Aorta (tissue), 5 donors: ENCODE results near the gene CHST14. TPM values are rescaled to one million over a fixed set of nuclear protein-coding genes. Genes with fewer than 3 reads are reported as not detected.

Source experiments
- ATAC-seq: fragments of 200-7000 bp; cut with Tn5 transposase; one replicate; pipeline ENCODE4 v1.9.1; 2022; ENCODE audit warnings: moderate library complexity; ENCODE audit not compliant: low FRiP score
- DNase-seq, 2 donors: peaks; one replicate each; pipeline ENCODE4 v3.0.0-alpha.2; 2020
- H3K27ac ChIP-seq, 2 donors: one replicate each; pipeline ENCODE4 v1.5.1; 2013; ENCODE audit warnings: low read length in 2 of 2, mild to moderate bottlenecking in 2 of 2, moderate library complexity in 2 of 2, control low read depth in 1 of 2, inconsistent platforms in 1 of 2, low read depth in 1 of 2
- H3K27me3 ChIP-seq, 2 donors: one replicate each; pipeline ENCODE4 v1.6.1; 2013; ENCODE audit warnings: control low read depth in 1 of 2, low read length in 1 of 2, mild to moderate bottlenecking in 1 of 2, moderate library complexity in 1 of 2; ENCODE audit not compliant: insufficient read depth in 2 of 2, control insufficient read depth in 1 of 2
- H3K36me3 ChIP-seq, 2 donors: one replicate each; pipeline ENCODE4 v1.6.1; 2013; ENCODE audit warnings: control low read depth in 1 of 2, low read length in 1 of 2, mild to moderate bottlenecking in 1 of 2; ENCODE audit not compliant: insufficient read depth in 2 of 2, control insufficient read depth in 1 of 2
- H3K4me1 ChIP-seq, 2 donors: one replicate each; pipeline ENCODE4 v1.6.1; 2013; ENCODE audit warnings: low read length in 2 of 2, control low read depth in 1 of 2, mild to moderate bottlenecking in 1 of 2, moderate library complexity in 1 of 2; ENCODE audit not compliant: insufficient read depth in 2 of 2, control insufficient read depth in 1 of 2
- H3K4me3 ChIP-seq, 2 donors: one replicate each; pipeline ENCODE4 v1.5.1; 2013; ENCODE audit warnings: low read length in 2 of 2, control low read depth in 1 of 2, mild to moderate bottlenecking in 1 of 2
- H3K9me3 ChIP-seq: one replicate; pipeline ENCODE4 v1.6.1; 2013; ENCODE audit warnings: mild to moderate bottlenecking, low read length; ENCODE audit not compliant: control insufficient read depth
- WGBS, 2 donors: extraction: QIAGEN DNeasy Blood & Tissue Kit; methylation state at CpG; one replicate each; pipeline ENCODE4 v1.1.7; 2013; 5-methylcytosine and 5-hydroxymethylcytosine counted together
- intact Hi-C, 2 donors: fragments of 100-400 bp; cut with DNase I; formaldehyde crosslinking; loops; one replicate each; pipeline versions ENCODE4 v1.14.2 to v1.15.0; 2022
- polyA plus RNA-seq, 2 donors: library from polyadenylated mRNA; stranded (reverse); fragments of 200-250 nt; gene quantifications; one replicate each; pipeline ENCODE4 v1.2.3, GENCODE V29; 2013
- total RNA-seq, 2 donors: library from RNA; stranded (reverse); fragmentation: NEBNext Ultra II Directional; extraction: Animal tissue kit (Norgen Biotek cat#: 25700); gene quantifications; one replicate each; pipeline ENCODE4 v1.2.1, GENCODE V29; 2021
- donor health status: healthy with polysubstance abuse.
- donor health status: Bipolar disorder and iron deficiency.
- donor health status: DM: no; HTN: no; CAD: no.
- donor health status: DM: no; HTN: no; CAD: no.
- donor health status: DM: yes; HTN: yes; CAD: no.

Gene CHST14
- total and polyA plus RNA-seq, 4 donors, result 2.8 to 21.4 (median 14.8) TPM

GRCh38 chr15:40471808-40472150 lies 995 bp downstream of the CHST14 start:
- H3K4me3 ChIP-seq, result peak overlapping the region; percentile 88 to 90
- H3K9me3 ChIP-seq, result no peaks in the 10 kb centered on the region
- no peak for DNase-seq
- no peaks in the 10 kb centered on the region for H3K27me3 ChIP-seq
- peaks cover 0 to 2% of the 10 kb centered on the region in 2 donors for H3K36me3 ChIP-seq
- WGBS, 2 donors, result 3% methylated on average over 16 of the region's 16 CpGs
- H3K4me1 ChIP-seq, result no peaks in the 10 kb centered on the region
- intact Hi-C loops, result no loop called here
- no peak overlapping the region for H3K27ac ChIP-seq
- ATAC-seq, result peak; percentile 24

- H3K36me3 ChIP-seq, result peaks cover 0 to 2% of the 10 kb centered on the region in 2 donors
- H3K4me3 ChIP-seq, result no peak overlapping the region
- ATAC-seq, result no peak
- peak in 1 of 2 donors; percentile 63 for DNase-seq
- 45 to 49% methylated on average over 9 of the region's 9 CpGs for WGBS, 2 donors
- intact Hi-C loops, result no loop called here
- no peaks in the 10 kb centered on the region for H3K9me3 ChIP-seq
- no peaks in the 10 kb centered on the region for H3K4me1 ChIP-seq
- no peak overlapping the region for H3K27ac ChIP-seq
- H3K27me3 ChIP-seq, result no peaks in the 10 kb centered on the region
These were observed 1.5 kb downstream of the CHST14 start for GRCh38 chr15:40472171-40472727.

- Histone ChIP-seq H3K9me3 (no peaks in the 10 kb centered on the region), H3K27ac (no peak overlapping the region), H3K36me3 (no peaks in the 10 kb centered on the region), H3K4me3 (no peak overlapping the region), H3K4me1 (no peaks in the 10 kb centered on the region), H3K27me3 (no peaks in the 10 kb centered on the region)
- intact Hi-C loops, result no loop called here
- ATAC-seq, result no peak
- DNase-seq, result peak in 1 of 2 donors; percentile 57
- WGBS, 2 donors, result 77 to 85% methylated on average over 8 of the region's 8 CpGs
These were observed 3.8 kb downstream of the CHST14 start for GRCh38 chr15:40474581-40474980.

GRCh38 chr15:40477642-40478327 lies 7.0 kb downstream of the CHST14 start:
- Histone ChIP-seq H3K27ac (no peak overlapping the region), H3K4me3 (no peak overlapping the region), H3K9me3 (no peaks in the 10 kb centered on the region), H3K36me3 (no peaks in the 10 kb centered on the region), H3K27me3 (no peaks in the 10 kb centered on the region), H3K4me1 (no peaks in the 10 kb centered on the region)
- intact Hi-C loops, result no loop called here
- WGBS, 2 donors, result 59 to 60% methylated on average over 5 of the region's 5 CpGs
- ATAC-seq, result no peak
- DNase-seq, result peak in 1 of 2 donors; percentile 36

- intact Hi-C loops, result no loop called here
- Histone ChIP-seq H3K27ac (no peak overlapping the region), H3K4me3 (no peak overlapping the region), H3K36me3 (no peaks in the 10 kb centered on the region), H3K27me3 (no peaks in the 10 kb centered on the region), H3K4me1 (no peaks in the 10 kb centered on the region), H3K9me3 (no peaks in the 10 kb centered on the region)
- ATAC-seq, result no peak
- DNase-seq, result peak in 1 of 2 donors; percentile 7
These were observed 8.2 kb downstream of the CHST14 start for GRCh38 chr15:40479024-40479423.

- WGBS, 2 donors, result 55 to 67% methylated on average over 1 of the region's 1 CpG
- DNase-seq (no peak), ATAC-seq (no peak)
- H3K36me3 ChIP-seq, result no peaks in the 10 kb centered on the region
- no peaks in the 10 kb centered on the region for H3K4me1 ChIP-seq
- intact Hi-C loops, result no loop called here
- no peak overlapping the region for H3K27ac ChIP-seq
- no peak overlapping the region for H3K4me3 ChIP-seq
- H3K27me3 ChIP-seq, result no peaks in the 10 kb centered on the region
- H3K9me3 ChIP-seq, result no peaks in the 10 kb centered on the region
These were observed 10.7 kb downstream of the CHST14 start for GRCh38 chr15:40481341-40482074.

- WGBS, 2 donors, result 81 to 96% methylated on average over 2 of the region's 2 CpGs
- intact Hi-C loops, result no loop called here
- no peak for DNase-seq
- Histone ChIP-seq H3K4me3 (no peak overlapping the region), H3K4me1 (no peaks in the 10 kb centered on the region), H3K36me3 (no peaks in the 10 kb centered on the region), H3K27me3 (no peaks in the 10 kb centered on the region), H3K27ac (no peak overlapping the region), H3K9me3 (no peaks in the 10 kb centered on the region)
- no peak for ATAC-seq
These were observed 13.1 kb downstream of the CHST14 start for GRCh38 chr15:40483919-40484318.

GRCh38 chr15:40486066-40486770 lies 15.4 kb downstream of the CHST14 start:
- DNase-seq (peak in 1 of 2 donors; percentile 52), ATAC-seq (no peak)
- no peaks in the 10 kb centered on the region for H3K36me3 ChIP-seq
- WGBS, 2 donors, result 86 to 90% methylated on average over 36 of the region's 36 CpGs
- H3K9me3 ChIP-seq, result no peaks in the 10 kb centered on the region
- H3K27me3 ChIP-seq, result no peaks in the 10 kb centered on the region
- no peak overlapping the region for H3K4me3 ChIP-seq
- no peak overlapping the region for H3K27ac ChIP-seq
- intact Hi-C loops, result no loop called here
- H3K4me1 ChIP-seq, result no peaks in the 10 kb centered on the region
